ENCODE results near the gene GPER1. TPM values are rescaled to one million over a fixed set of nuclear protein-coding genes. Genes with fewer than 3 reads are reported as not detected.
A peak's percentile ranks its signal among the peaks of the same experiment; 100 is the strongest.
"Not testable (repeated sequence)": the region's sequence is repeated elsewhere in the genome, so short reads cannot be mapped to it uniquely, and the experiment has no call there.

Gene GPER1
- 1.9 TPM for total RNA-seq
- polyA plus RNA-seq, result 12.7 TPM

- Histone ChIP-seq H3K4me3 (ENCODE audit: low read depth, low read length) (peak within 1 kb of the TSS; percentile 40), H3K27ac (ENCODE audit: low read depth) (no peak within 1 kb of the TSS), H3K4me1 (ENCODE audit: insufficient read depth) (peaks cover 3% of the 10 kb centered on the region), H3K36me3 (ENCODE audit: insufficient read depth) (no peaks in the 10 kb centered on the region)
- peak; percentile 21 for DNase-seq (ENCODE audit: extremely low spot score)
- 28% methylated on average over 28 of the region's 28 CpGs for WGBS
These were observed at the start of gene GPER1 for GRCh38 chr7:1087952-1088920. GPER1 (plus strand) TSS chr7:1088113; CDS start chr7:1091729, 3,616 bp downstream.

GRCh38 chr7:1040233-1040632 lies 47.7 kb upstream of the GPER1 start:
- not testable (repeated sequence) for DNase-seq (ENCODE audit: extremely low spot score); H3K27ac ChIP-seq (ENCODE audit: low read depth); H3K4me3 ChIP-seq (ENCODE audit: low read depth, low read length); H3K36me3 ChIP-seq (ENCODE audit: insufficient read depth); H3K4me1 ChIP-seq (ENCODE audit: insufficient read depth)
- 83% methylated on average over 1 of the region's 1 CpG for WGBS

GRCh38 chr7:1040790-1041189 lies 47.1 kb upstream of the GPER1 start:
- H3K4me1 ChIP-seq (ENCODE audit: insufficient read depth), result peaks cover 2% of the 10 kb centered on the region
- no peak for DNase-seq (ENCODE audit: extremely low spot score)
- no peaks in the 10 kb centered on the region for H3K36me3 ChIP-seq (ENCODE audit: insufficient read depth)
- WGBS, result 28% methylated on average over 16 of the region's 16 CpGs
- no peak overlapping the region for H3K27ac ChIP-seq (ENCODE audit: low read depth)
- no peak overlapping the region for H3K4me3 ChIP-seq (ENCODE audit: low read depth, low read length)

GRCh38 chr7:1041551-1042491 lies 46.1 kb upstream of the GPER1 start:
- DNase-seq (ENCODE audit: extremely low spot score), result no peak
- Histone ChIP-seq H3K36me3 (ENCODE audit: insufficient read depth) (no peaks in the 10 kb centered on the region), H3K4me1 (ENCODE audit: insufficient read depth) (peaks cover 2% of the 10 kb centered on the region), H3K27ac (ENCODE audit: low read depth) (peak overlapping the region; percentile 60), H3K4me3 (ENCODE audit: low read depth, low read length) (no peak overlapping the region)
- 71% methylated on average over 40 of the region's 40 CpGs for WGBS

- no peak for DNase-seq (ENCODE audit: extremely low spot score)
- Histone ChIP-seq H3K27ac (ENCODE audit: low read depth) (no peak overlapping the region), H3K4me3 (ENCODE audit: low read depth, low read length) (no peak overlapping the region), H3K4me1 (ENCODE audit: insufficient read depth) (peaks cover 2% of the 10 kb centered on the region), H3K36me3 (ENCODE audit: insufficient read depth) (no peaks in the 10 kb centered on the region)
- WGBS, result 82% methylated on average over 7 of the region's 7 CpGs
These were observed 45.5 kb upstream of the GPER1 start for GRCh38 chr7:1042492-1042833.

- no peaks in the 10 kb centered on the region for H3K36me3 ChIP-seq (ENCODE audit: insufficient read depth)
- peak overlapping the region; percentile 70 for H3K4me3 ChIP-seq (ENCODE audit: low read depth, low read length)
- WGBS, result 56% methylated on average over 18 of the region's 18 CpGs
- peak overlapping the region; percentile 72 for H3K27ac ChIP-seq (ENCODE audit: low read depth)
- peaks cover 2% of the 10 kb centered on the region for H3K4me1 ChIP-seq (ENCODE audit: insufficient read depth)
- DNase-seq (ENCODE audit: extremely low spot score), result no peak
These were observed 44.2 kb upstream of the GPER1 start for GRCh38 chr7:1043552-1044188.

GRCh38 chr7:1044189-1045068 lies 43.5 kb upstream of the GPER1 start, which contains the start of gene GPR146:
GPR146 (plus strand) TSS chr7:1044546; CDS start chr7:1057516, 12,970 bp downstream.
- Histone ChIP-seq H3K36me3 (ENCODE audit: insufficient read depth) (no peaks in the 10 kb centered on the region), H3K27ac (ENCODE audit: low read depth) (peak within 1 kb of the TSS; percentile 85), H3K4me1 (ENCODE audit: insufficient read depth) (peaks cover 2% of the 10 kb centered on the region), H3K4me3 (ENCODE audit: low read depth, low read length) (peak within 1 kb of the TSS; percentile 70)
- DNase-seq (ENCODE audit: extremely low spot score), result peak; percentile 90
- 2% methylated on average over 74 of the region's 74 CpGs for WGBS

GRCh38 chr7:1045069-1046063 lies 42.5 kb upstream of the GPER1 start:
- H3K4me3 ChIP-seq (ENCODE audit: low read depth, low read length), result peak overlapping the region; percentile 70
- DNase-seq (ENCODE audit: extremely low spot score), result no peak
- no peaks in the 10 kb centered on the region for H3K36me3 ChIP-seq (ENCODE audit: insufficient read depth)
- H3K4me1 ChIP-seq (ENCODE audit: insufficient read depth), result peaks cover 2% of the 10 kb centered on the region
- no peak overlapping the region for H3K27ac ChIP-seq (ENCODE audit: low read depth)
- 79% methylated on average over 21 of the region's 21 CpGs for WGBS

- H3K4me1 ChIP-seq (ENCODE audit: insufficient read depth), result peaks cover under 1% of the 10 kb centered on the region
These were observed 40.9 kb upstream of the GPER1 start for GRCh38 chr7:1046722-1047679.

GRCh38 chr7:1049006-1049741 lies 38.7 kb upstream of the GPER1 start:
- no peak for DNase-seq (ENCODE audit: extremely low spot score)
- Histone ChIP-seq H3K36me3 (ENCODE audit: insufficient read depth) (no peaks in the 10 kb centered on the region), H3K4me3 (ENCODE audit: low read depth, low read length) (no peak overlapping the region), H3K27ac (ENCODE audit: low read depth) (no peak overlapping the region), H3K4me1 (ENCODE audit: insufficient read depth) (peaks cover 1% of the 10 kb centered on the region)
- WGBS, result 76% methylated on average over 23 of the region's 23 CpGs

More at GRCh38 chr7:1046722-1047679, 40.9 kb upstream of the GPER1 start:
- WGBS, result 81% methylated on average over 15 of the region's 15 CpGs
- Histone ChIP-seq H3K27ac (ENCODE audit: low read depth) (no peak overlapping the region), H3K36me3 (ENCODE audit: insufficient read depth) (no peaks in the 10 kb centered on the region), H3K4me3 (ENCODE audit: low read depth, low read length) (no peak overlapping the region)
- DNase-seq (ENCODE audit: extremely low spot score), result no peak

All from urinary bladder (tissue), 4 donors.